HG03175 (cell line): ENCODE measurements around the gene RRAGC.

ENCODE experiments used
- ATAC-seq: cut with Tn5 transposase; IDR thresholded peaks from one replicate; pipeline ENCODE4 v1.9.1; 2021; ENCODE audit warnings: mild to moderate bottlenecking, moderate library complexity; ENCODE audit not compliant: unreplicated experiment

The RRAGC gene, protein sequence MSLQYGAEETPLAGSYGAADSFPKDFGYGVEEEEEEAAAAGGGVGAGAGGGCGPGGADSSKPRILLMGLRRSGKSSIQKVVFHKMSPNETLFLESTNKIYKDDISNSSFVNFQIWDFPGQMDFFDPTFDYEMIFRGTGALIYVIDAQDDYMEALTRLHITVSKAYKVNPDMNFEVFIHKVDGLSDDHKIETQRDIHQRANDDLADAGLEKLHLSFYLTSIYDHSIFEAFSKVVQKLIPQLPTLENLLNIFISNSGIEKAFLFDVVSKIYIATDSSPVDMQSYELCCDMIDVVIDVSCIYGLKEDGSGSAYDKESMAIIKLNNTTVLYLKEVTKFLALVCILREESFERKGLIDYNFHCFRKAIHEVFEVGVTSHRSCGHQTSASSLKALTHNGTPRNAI

DNA sequence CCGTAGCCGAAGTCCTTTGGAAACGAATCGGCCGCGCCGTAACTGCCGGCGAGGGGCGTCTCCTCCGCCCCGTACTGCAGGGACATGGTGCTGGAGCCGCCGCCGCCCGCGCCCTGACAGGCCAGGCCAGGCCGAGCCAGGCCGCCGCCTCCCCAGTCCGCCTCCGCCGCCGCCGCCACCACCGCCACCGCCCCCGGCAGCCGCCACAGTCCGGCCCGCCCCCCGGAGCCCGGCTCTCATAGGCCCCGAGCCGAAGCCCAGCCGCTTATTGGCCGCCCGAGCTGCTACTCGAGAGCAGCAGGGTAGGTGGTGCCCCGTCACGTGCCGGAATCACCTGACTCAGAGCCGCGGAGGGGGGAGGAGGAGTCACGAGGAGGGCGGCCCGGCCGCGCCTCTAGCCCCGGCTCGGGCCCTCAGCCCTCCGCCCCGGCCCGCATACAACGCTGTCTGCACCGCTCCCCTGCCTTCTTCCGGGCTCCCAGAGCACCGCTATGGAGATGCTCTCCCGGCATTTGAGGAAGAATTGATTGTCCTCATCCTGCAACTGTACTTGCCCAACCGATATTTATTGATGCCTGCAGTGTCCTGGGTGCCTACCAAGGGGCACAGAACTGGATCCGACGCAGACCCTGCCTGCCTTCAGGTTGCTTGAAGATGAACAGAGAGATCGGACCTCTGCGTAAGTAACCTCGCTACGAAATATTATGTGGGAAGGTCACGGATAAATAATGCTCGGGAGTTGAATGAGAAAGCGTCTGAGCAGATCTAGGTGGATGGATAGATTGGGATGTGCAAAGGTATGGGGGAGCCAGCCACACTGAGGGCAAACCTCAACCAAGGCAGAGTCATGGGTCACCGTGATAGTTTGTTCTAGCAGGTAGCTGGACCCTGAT lies at the start of gene RRAGC:
TSS of gene RRAGC (minus strand) at position 212 of the 893 bp plus-strand sequence. CDS start at position 86, 126 bp downstream.
- ATAC-seq: peak; percentile 94

DNA sequence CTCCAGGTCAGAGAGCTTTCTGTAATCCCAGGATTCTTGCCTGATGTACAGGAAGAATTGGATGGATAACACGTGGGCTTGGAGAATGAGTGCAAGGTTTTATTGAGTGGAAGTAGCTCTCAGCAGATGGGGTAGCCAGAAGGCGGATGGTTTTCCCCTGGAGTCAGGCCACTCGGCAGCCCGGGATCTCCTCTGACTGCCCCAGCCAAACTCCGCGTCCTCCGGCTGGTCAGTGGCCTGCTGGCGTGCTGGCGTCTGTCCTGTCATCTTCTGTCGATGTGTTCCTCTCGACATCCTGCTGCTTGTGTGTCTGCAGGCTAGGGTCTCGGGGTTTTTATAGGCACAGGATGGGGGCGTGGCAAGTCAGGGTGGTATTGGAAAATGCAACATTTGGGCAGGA lies 49.2 kb upstream of the RRAGC start:
- ATAC-seq: no peak

DNA sequence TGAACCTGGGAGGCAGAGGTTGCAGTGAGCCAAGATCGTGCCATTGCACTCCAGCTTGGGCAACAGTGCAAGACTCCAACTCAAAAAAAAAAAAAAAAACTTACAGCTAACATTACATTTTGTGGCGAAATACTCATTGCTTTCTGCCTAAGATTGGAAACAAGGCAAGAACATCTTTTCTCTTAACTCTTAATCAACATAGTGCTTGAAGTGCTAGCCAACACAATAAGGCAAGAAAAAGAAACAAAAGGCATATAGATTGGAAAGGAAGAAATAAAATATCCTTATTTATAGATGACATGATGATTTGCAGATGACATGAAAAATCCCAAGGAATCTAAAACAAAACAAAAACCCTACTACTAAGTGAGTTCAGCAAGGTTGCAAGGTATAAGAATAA lies 46.4 kb upstream of the RRAGC start:
- ATAC-seq: no peak

DNA sequence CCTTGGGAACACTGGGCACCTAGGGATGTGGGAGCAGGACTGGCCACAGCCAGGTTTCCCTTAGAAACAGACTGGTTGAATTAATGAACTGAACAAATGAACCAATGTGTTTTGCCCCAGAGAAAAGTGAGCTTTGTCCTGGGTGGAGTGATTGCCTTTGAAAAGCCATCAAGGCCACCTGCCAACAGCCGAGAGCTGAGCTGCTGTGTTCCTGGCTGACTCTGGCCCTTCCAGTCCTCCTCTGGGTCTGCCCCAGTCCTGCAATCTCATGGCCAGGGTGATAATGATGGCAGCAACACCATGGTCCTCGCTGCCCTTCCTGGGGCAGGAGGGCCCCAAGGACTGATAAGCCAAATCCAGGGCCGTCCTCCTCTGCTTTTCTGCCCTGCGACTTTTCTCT lies 40.0 kb upstream of the RRAGC start:
- no peak for ATAC-seq

DNA sequence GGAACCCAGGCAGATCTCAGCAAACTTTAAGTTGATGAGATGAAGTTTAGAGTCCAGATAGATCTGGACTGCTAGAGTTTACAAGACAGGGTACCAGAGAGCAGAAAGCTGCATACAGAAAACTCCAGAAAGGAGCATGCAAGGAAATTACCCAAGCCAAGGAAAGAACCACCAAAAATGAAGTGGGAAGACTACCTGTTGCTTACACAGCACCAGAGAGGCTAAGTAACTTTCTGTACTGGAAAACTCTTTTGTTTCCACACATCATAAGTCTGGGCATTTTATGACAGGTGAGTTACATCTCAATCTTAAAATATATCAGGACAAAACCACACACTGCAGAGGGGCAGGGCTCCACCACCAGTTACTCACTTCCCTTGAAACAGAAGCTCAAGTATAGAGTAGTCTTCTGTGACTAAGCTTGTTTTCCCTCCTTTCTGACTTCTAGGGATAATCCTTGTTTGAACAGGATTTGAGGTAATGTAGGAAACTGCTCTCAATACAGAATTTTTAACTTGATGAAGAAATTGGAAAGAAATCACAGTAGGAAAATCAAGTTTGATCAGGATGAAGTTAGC lies 39.2 kb upstream of the RRAGC start:
- ATAC-seq: no peak

DNA sequence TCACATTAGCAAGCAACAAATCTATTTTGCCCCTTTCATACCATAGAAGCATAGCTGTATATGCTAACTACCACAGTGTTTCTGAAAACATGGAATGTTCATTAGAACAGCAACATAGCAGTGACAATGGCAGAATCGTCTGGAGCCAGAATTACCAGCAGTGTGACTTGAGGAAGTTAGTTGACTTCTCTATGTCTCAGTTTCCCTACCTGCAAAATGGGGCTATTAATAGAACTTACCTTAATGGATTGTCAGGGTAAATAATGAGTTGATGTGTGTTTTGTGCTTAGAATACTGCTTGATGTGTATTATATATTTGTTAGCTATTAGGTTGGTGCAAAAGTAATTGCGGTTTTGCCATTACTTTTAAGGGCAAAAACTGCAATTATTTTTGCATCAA lies 36.6 kb upstream of the RRAGC start:
- no peak for ATAC-seq

DNA sequence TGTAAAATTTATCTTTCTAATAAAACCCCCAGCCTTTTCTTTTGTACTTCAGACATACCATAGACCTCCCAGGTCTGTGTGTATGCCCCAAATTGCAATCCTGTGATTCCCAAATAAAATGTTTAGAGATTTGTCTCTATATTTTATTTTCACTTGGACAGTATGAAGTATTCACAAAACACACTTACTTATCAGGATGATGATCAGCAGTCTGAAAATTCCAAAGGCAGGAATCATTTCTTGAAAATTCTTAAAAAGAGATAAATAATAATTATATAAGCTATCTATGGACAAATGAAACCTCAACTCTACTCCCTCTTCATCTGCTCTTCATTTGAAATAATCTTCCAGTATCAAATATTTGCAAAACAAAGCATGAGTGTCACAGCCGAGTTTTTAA lies 33.4 kb upstream of the RRAGC start:
- no peak for ATAC-seq

DNA sequence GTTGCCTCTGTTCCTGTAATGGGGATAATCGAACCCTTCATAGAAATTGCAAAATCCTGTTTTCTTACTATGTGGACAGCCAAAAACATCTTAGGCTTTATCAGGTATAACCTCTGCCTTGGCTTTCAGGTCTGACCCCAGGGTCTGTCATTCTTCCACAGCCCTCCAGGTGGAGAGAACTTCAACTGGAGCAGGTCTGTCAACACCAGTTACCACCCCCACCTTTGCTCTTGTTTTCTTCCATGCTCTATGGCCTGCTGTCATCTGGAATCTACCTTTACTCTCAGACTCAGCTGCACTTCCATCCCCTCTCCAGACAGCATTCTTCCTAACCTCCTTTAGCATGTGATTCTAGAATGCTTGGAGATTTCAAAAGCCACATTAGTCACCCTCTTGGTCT lies 32.2 kb upstream of the RRAGC start:
- ATAC-seq: no peak

DNA sequence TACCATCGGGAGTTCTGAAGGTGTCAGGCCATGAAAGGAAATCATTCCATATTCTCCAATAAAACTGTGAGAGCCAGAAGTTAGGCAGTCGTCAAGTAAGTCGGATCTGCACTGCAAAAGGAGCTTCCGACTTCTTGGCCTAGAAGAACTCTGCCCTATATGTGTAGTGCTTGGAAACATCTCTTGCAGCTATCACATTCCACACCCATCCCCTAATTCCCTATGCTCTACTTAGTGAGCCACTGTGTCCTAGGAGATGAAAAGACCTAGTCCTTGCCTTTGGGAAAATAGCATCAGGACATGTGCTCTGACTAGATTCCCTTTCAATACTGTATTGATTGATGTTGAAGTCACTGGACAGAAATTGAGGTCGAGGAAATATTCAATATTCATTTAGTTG lies 30.0 kb upstream of the RRAGC start:
- no peak for ATAC-seq

DNA sequence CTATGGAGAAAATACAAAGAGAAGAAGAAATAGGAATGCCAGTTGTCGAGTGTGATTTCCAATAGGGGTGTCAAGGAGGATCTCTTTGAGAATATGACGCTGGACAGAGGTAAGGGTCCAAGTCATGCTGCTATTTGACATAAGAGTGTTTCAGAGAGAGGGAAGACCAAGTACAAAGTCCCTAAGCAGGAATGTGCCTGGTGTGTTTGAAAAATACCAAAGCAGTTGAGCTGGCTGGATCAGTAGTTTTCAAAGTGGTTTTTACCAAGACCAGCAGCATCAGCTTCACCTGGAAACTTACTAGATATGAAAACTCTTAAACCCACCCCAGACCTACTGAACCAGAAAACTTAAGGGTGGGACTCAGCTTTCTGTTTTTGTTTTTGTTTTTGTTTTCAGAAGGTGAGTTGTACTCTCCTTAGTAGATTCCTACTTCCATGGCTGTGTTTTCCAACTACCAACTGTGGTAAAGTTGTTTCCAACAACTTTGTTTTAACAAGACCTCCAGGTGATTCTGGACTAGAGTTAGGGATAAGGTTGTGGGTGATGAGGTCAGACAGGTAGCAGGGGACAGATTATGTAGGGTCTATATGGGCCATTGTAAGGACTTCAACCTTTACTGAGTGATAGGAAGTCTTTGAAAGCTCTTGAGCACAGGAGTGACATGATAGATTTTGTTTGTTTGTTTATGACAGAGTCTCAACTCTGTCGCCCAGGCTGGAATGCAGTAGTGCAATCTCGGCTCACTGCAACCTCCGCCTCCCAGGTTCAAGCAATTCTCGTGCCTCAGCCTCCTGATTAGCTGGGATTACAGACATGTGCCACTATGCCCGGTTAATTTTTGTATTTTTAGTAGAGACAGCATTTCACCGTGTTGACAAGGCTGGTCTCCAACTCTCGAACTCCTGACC lies 29.1 kb upstream of the RRAGC start:
- no peak for ATAC-seq

DNA sequence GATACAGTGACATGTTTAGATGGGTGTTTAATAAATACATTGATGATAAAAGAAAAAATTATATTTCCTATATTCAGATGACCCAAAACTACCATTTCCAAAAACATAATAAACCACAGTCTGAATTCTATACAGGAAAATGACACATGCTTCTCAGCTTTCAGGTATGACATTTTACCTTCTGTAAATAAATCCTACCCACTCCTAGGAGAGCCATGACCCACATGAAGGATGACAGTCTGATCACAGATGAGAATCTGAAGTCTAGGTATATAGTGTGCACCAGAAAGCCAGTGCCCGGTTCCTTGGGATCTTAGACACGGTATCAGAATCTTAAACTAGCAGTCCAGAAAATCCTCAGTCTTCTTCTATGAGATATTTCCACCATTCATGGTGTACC lies 25.5 kb upstream of the RRAGC start:
- ATAC-seq: no peak

DNA sequence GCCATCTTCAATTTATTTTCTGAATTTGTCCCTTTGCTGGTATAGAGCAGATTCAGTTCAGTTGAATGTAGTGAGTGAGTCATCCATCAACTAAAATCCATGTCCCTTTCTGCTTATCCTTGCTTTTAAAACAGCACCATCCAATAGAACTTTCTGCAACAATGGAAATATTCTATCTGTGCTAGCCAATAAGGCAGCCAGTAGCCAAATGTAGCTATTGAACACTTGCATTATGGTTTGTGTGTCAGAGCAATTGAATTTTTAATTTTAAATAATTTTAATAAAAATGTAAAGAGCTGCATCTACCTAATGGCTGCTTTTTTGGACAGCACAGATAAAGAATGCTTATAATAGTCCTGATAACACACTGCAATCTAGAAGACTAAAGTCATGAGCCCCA lies 21.9 kb upstream of the RRAGC start, which contains the start of gene GJA9:
TSS of gene GJA9 (minus strand) at position 101 of the 400 bp plus-strand sequence. CDS start 5,489 bp downstream, outside the sequence.
- ATAC-seq: no peak

DNA sequence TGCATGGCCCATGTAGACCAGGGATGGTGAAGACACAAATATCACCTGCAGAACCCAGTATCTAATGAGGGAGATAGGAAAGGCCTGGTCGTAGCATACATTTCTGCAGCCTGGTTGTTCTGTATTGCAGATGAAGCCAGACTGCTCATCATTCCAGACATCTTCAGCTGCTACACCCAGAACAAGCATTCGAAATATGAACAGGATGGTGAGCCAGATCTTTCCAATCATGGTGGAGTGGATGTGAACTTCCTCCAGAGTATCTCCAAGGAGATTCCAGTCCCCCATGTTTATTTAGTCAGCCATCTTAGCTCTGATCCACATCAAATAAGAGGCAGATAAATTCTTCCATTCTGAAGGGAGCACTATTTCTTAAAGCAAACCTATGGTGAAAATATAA lies 16.2 kb upstream of the RRAGC start:
- no peak for ATAC-seq

DNA sequence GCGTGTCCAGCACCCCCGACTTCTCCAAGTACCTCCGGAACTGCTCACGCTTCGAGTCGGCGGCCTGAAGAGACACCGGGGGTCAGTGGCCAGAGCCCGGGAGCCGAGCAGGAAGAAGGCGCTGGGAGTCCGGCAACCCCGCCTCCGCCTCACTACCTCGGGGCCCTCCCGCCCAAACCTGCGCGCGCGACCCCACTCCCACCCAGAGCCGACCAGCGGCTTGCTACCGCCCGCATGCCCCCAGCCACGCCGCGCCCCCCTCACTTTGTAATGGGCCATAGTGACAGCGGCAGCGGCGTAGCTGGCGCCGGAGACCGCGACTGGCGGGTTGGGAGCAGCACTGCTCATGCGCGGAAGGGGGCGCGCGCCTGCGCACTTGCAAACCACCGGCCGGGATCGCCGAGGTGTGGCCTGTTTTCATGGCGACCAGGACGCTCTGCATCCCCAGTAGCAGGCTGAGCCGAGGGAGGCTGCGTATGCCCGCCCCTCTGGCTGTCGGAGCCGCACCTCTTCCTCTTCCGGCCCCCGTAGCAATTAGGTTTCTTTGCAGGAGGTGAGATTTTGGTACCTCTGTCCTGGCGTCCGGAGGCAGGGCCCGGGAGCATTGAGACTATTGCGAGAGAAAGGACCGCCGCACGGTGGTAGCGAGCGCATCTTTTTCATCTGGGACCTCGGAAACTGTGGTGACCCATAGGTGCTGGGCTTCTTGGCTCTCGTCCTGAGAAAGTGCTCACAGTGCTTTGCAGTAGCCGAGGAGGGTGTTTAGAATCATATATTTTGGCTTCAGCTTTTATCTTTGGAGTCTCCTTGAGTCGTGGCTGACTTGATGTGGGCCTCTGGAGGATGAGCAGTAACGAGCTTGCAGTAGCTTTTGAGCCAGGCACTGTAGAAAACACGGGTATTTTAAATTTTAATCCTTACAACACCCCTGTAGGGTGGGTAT lies 13.7 kb upstream of the RRAGC start, which contains the start of gene MYCBP:
TSS of gene MYCBP (minus strand) at position 322 of the 943 bp plus-strand sequence. CDS start at position 279, 43 bp downstream.
- peak; percentile 98 for ATAC-seq

DNA sequence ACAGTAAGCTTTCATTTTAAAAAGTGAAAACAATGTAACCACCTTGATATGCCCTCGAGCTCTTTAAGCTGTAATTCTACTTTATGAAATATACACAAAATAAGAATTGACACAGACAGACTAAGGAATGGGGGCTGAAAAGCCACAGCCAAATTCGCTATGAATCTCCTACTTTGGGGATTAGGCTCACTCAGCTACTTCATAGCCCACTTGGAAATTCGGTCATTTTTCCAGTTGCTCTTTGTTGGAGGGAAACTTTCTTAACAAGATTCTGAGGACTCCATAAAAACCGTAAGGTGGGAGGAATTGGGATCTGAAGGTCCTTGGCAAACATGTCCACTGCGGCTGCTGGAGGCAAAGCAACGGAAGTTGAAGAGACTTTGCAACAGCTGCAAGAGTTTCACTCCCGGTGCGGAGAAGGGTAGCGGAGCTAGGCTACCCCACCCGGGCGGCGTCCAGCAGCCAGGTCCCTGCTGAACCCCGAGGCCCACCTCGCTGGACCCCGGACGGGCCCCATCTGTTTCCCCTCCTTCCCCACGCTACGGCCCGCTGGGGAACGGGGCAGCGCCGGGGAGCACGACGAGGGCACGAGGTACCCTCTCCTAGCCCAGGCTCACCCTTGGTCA lies 12.9 kb upstream of the RRAGC start:
- ATAC-seq: peak; percentile 13

DNA sequence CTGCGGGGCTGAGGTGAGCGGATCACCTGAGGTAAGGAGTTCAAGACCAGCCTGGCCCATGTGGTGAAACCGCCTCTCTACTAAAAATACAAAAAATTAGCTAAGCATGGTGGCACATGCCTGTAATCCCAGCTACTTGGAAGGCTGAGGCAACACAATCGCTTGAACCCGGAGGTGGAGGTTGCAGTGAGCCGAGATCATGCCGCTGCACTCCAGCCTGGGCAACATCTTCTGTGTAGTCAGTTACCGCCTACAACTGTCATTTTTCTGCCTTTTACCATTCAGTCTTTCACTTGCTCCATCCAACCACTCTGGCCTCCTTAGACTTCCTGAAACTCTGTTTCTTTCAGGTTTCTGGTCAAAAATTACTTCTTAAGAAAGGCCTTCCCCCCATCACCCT lies 11.4 kb upstream of the RRAGC start:
- ATAC-seq: no peak

DNA sequence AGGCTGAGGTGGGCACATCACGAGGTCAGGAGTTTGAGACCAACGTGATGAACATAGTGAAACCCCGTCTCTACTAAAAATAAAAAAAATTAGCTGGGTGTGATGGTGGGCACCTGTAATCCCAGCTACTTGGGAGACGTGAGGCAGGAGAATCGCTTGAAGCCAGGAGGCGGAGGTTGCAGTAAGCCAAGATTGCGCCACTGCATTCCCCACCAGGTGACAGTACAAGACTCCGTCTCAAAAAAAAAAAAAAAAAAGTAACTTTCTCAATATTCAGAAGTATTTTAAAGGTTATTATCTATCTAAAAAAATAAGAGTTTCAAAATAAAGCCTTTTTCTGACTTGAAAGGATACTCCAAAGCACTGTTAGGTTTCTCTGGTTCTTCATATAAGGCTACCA lies 7.6 kb upstream of the RRAGC start:
- no peak for ATAC-seq

DNA sequence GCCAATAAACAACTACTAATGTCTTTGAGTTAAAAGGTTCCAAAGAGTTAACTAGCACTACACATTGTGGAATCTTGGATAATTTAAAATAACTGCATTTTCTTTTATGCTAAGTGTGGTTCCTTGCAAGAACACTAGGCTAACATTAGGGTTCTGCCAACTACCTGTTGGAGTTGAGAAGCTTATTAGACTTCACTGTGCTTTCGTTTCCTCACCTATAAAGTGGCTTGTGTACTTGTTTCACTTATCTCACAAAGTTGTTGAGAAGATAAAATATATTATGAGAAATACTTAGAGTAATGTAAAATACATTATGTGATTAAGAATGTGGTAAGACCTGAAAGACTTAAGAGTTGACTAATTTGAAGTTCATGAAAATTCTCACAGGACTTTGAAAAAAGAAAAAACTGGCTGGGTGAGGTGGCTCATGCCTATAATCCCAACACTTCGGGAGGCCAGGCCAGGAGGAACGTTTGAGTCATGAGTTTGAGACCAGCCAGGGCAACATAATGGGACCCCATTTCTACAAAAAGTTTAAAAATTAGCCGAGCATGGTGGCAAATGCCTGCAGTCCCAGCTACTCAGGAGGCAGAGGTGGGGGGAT lies 5.6 kb upstream of the RRAGC start:
- no peak for ATAC-seq

DNA sequence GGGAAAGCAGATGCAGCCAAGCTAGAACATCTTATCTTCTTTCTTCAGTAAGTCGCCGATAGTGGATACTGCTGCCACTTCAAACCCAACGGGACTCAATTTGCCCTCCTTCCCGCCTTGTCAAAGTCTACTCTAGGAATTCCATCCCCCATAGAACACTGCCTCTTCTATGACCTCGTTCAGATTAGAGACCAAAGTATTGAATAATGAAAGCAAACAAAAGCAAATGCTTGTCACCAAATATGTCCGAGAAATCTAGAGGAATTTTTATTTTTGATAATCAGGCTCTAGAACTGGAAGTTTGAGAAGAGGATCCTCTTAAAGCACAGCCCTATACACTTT lies 853 bp upstream of the RRAGC start:
- no peak for ATAC-seq
